ENCODE measurements around the gene PITX1.
"Not testable (repeated sequence)": the region's sequence is repeated elsewhere in the genome, so short reads cannot be mapped to it uniquely, and the experiment has no call there.

The PITX1 gene

DNA sequence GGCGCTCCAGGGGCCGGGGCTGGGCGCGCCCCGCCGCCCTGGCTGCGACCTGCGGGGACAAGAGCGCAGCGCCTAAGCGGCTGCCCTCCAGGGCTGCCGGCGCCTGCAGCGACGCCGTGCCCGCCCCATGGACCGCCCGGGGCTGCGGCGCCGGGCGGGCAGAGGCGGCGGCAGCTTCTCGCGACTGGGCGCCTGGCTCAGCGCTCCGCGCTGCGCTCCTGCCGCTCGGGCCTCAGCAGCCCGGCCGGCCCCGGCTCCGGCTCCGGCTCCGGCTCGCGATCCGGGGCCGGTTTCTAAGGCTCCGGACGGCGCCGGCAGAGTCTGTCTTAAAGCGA lies at the start of gene PITX1:
Gene PITX1, minus strand, starts transcription at position 328 of the 335 bp plus-strand sequence. CDS start 347 bp downstream, outside the sequence.
- no peak for DNase-seq

- DNase-seq = not testable (repeated sequence)
Measured at GRCh38 chr5:135083334-135083733, 49.3 kb upstream of the PITX1 start.

DNA sequence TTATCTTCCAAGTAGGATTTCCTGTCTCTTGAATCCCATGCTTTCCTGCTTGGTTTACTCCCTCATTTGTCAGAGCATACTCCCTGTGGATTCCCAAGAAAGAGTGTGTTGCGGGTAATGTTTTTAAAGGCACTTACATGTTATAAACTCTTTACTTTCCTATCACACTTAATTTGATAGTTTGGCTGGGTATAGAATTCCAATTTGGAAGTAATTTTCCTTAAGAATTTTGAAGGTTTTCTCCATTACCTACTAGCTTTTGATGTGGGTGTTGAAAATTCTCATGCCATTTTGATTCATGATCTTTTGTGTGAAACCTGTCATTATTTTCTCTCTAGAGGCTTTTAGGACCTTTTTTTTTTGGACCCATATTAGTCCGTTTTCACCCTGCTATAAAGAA lies 47.2 kb upstream of the PITX1 start:
- DNase-seq = no peak

GRCh38 chr5:135079760-135080159 lies 45.7 kb upstream of the PITX1 start:
- no peak for DNase-seq

- no peak for DNase-seq
Measured at GRCh38 chr5:135079099-135079681, 45.2 kb upstream of the PITX1 start.

DNA sequence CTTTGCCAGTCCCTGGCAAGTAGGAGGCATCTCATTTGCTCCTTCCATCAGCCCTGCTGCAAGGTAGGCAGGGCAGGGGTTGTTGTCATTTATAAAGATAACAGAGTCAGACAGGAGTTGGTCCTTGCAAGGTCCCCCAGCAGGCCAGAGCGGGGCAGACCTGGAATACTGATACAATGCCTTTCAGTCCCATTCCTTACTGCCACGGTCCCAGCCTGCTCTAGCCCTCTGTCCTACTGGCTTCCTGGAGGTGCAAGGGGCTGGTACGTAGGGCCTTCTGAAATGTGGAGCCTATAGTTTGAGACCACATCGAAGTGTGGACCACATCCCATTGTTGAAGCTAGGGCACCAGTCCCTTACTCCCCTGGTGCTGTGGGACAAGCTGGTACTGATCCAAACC lies 42.8 kb upstream of the PITX1 start:
- no peak for DNase-seq

DNA sequence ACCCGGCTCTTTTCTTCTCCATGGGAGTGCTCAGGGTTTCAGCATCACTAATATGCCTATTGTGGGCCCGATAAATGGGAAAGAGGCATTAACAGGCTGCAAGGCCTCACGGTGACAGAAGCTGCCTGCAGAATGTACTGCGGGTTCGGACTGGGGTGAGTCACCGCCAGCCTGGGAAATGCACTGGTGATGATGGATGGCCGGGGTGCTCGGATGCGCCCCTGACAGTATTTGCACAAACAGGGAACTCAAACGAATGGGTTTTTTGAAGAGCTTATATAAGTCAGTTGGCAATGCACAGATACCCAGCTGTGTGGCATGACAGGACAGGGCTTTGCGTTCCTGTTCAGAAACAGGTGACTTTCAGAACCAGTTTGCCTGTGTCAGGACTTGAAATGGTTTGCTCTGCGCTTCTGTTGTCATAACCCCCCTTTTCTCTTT lies 42.0 kb upstream of the PITX1 start:
- no peak for DNase-seq

GRCh38 chr5:135075621-135076020 lies 41.6 kb upstream of the PITX1 start:
- DNase-seq = no peak

- DNase-seq = no peak
Measured at GRCh38 chr5:135073761-135074345, 39.8 kb upstream of the PITX1 start.

- DNase-seq = no peak
Measured at GRCh38 chr5:135072387-135073281, 38.6 kb upstream of the PITX1 start.

GRCh38 chr5:135071311-135071710 lies 37.3 kb upstream of the PITX1 start:
- DNase-seq = no peak

GRCh38 chr5:135069895-135070657 lies 36.0 kb upstream of the PITX1 start:
- DNase-seq = no peak

DNA sequence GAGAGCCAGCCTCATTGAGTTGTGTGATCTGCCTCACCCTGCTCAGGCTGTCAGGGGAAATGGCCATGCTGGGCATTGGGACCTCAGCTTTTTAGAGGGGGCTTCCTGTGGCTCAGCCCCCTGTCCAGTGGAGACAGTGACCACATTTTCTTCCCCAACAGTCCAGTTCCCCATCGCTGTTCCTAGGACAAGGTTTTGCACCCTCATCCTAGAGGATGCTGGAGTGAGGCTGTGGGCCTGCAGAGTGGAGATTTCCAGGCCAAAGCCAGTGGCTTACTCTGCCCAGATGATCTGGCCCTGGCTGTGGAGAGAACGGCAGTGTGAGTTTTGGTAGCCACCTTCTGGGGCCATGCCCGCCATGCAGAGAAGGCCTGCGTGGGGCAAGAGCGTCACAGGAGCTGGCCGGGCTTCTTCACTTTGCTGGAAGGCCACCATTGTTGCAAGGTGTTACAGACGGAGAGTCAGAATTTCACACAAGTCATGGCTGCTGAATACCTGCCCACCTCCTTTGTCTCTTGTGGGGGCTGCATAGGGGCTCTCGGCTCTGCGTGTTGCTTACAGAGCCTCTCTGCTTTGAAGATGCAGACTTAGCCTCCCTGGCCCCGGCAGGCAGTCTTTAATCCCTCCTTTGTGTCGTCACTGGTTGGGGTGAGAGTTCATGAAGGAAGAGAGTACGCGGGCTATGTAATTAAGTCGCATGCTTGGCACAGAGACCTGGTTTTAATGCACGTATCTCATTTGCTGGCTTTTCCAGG lies 35.2 kb upstream of the PITX1 start:
- DNase-seq = no peak

DNA sequence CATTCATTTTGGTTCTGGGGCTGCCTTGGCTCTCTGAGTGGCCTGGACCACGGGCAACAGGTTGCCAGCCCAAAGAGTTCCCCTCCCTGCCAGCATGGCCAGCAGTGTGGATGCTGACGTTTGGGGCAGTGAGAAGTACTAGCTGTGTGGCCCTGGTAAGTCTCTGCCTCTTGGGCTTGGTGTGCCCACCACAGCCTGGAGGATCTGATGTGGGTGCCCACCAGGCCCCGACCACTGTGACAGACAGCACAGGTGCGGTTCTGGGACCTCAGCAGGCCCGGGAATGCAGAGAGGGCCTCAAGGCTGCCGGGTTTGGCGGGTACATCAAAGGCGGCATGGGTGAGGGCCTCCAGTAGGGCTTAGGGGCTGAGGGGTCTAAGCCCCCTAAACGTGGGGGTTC lies 33.6 kb upstream of the PITX1 start:
- no peak for DNase-seq

DNA sequence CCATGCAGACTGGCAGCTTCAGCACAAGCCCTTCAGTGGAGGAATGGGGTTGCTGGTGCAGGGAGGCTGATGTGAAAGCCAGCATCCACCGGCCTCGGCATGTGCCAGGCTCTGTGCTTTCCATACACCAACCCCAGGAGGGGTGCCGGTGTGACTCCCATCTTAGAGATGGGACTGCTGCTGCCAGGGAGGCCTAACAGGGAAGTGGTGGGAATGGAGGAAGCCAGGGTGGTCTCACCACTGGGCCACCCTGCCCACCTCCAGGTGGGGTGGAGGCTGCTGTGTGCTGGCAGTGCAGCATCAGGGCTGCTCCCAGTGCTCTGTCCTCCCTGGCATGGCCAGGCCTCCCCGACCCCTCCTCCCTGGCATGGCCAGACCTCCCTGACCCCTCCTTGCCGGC lies 32.8 kb upstream of the PITX1 start:
- DNase-seq = no peak

DNA sequence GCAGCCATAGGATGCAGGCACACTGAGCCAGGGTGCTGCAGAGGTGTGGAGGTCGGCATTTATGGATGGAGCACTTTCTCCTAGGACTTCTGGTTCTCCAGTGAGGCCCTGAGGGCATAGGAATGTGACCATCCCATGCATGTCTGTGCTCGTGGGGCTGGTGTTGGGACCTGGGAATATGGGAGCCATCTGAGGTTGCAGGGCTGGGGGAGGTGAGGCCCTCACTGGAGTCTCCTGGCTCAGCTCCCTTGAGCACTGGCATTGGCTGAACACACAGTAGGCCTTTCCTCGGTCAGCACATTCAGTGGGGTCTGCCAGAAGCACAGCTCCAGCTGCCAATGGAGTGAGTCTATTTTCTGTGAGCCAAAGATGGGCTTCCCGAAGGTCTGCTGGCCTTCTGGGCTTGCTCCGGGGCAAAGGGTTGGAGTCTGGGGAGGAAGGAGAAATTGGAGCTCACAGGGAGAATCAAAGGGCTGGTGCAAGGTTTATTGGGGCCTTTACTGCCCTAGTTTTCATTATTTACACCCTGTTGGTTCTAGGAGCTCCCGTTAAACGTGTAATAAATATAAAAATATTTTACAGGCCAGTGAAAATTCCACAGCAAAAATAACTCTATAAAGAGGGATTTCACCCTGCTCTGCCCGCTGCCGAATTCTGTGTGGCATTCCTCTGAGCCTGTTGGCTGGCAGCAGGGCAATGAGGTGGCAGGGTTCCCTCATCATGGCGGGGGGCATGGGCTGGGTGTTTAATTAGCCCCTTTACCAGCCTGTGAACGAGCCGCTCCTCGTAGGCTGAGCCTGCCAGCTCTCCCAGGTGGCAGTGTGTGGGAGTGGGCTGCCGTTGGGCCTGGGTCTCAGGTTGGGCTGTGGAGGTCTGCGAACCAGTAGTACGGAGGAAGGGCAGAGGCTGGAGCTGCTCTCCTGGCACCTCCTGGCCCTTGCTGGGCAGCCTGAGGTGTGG lies 31.6 kb upstream of the PITX1 start:
- DNase-seq = no peak

GRCh38 chr5:135064235-135064570 lies 30.2 kb upstream of the PITX1 start:
- DNase-seq = no peak

GRCh38 chr5:135063511-135064234 lies 29.6 kb upstream of the PITX1 start:
- no peak for DNase-seq

- DNase-seq = no peak
Measured at GRCh38 chr5:135063056-135063445, 29.0 kb upstream of the PITX1 start.

DNA sequence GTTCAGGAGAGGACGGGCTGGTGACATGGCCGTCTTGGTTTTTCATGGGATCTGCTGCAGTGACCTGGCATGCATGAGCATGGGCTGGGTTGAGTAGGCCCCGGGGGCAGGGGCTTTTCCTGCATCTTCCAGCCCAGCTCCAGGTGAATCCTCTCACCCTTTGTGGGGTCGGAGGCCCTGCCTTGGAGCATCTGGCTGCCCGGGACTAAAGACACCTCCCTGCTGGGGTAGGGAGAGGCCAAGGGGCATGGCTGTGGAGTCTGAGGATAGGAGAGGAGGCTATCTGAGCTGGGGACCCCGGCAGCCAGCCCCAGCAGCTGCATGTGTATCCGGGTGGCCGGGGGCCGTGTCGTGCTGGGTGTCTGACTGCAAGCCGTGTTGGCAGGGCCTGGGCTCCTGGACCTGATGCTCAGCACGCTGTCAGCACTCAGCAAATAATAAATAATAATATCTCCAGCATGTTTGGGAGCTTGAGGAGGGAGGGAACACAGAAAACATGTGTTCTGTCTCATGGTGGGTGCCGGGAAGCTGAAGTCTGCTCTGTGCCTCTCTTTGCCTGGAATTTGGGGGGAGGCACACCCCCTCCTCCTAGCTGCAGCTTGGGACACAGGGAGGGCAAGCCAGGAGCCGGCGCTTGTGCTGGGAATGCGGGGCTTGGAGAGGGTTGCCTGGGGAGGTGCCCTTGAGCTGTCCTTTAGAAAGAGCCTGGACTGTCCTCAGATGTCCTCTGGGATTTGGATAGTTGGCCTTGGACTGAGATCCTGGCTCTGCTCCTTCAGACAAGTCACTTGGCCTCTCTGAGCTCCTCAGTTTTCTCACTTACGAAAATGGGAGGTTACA lies 28.4 kb upstream of the PITX1 start:
- DNase-seq = no peak

Measured in stimulated activated CD4-positive, alpha-beta T cell treated with anti-CD3 and anti-CD28 coated beads, Interleukin-4, amount 100 ng/mL, for 1 hour (primary cell).